Bone marrow (tissue), 2 donors: ENCODE results near the gene RNF121.

Experiments
- DNase-seq, 2 donors: peaks; one replicate each; lab custom pipeline; 2025; lab: John Stamatoyannopoulos, UW

Gene RNF121

DNA sequence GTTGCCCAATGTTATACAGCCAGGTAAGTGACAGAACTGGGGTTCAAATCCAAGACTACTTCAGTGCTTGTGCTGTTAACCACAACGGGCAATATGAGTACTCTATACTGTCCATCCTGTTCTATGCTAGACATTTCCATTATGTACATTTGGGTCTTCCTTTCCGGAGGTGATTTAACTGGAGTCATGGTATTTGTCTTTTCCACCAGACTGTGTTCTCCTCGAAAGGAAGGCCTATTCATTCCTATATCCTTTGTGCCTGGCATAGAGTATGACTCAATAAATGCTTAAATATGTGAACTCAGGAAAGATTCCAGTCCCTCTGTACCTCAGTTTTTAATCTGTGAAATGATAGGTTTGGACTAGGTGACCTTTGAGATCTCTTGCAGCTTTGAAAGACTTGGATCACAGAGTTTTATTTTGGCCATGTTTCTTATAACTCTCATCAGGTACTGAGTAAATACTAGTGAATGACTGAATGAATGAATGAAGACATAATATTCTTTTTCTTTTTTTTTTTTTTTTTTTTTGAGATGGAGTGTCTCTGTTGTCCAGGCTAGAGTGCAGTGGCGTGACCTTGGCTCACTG is 6.6 kb downstream of the RNF121 start:
- no peak for DNase-seq

DNA sequence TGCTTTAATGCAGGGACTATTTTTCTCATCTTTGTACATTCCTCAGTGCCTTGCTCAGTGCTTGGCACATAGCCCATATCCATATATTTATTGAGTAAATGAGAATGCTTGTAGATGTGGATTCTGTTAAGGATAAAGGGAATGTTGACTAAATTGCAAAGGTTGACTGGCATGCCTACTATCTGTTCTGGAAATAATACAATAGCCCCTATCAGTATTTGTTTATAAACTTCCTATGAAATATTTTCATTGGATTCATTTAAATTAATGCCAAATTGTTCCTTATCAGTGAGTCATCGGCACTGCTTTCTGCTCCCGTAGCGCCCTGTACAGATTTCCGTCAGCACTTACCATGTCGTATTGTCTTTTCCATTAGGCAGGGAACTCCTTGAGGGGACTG is 8.0 kb downstream of the RNF121 start:
- no peak for DNase-seq

DNA sequence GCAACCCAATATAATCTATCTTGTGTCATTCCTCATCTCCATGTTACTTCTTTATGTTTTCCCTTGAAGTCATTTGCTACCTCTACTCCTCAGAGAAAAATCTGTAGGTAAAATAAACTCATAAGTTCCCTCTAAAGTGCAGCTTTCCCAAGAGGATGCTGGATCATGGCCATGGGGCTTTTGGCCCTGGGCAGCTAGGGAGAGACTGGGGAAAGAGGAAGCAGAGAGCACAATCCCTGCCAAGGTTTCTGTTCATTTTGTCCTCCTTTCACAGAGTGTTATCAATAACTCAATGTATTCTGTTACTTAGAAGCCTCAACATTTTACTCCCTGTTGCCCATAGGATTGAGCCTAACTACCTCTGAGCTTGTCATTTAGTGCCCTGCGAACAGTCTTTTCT is 9.0 kb downstream of the RNF121 start:
- no peak for DNase-seq

DNA sequence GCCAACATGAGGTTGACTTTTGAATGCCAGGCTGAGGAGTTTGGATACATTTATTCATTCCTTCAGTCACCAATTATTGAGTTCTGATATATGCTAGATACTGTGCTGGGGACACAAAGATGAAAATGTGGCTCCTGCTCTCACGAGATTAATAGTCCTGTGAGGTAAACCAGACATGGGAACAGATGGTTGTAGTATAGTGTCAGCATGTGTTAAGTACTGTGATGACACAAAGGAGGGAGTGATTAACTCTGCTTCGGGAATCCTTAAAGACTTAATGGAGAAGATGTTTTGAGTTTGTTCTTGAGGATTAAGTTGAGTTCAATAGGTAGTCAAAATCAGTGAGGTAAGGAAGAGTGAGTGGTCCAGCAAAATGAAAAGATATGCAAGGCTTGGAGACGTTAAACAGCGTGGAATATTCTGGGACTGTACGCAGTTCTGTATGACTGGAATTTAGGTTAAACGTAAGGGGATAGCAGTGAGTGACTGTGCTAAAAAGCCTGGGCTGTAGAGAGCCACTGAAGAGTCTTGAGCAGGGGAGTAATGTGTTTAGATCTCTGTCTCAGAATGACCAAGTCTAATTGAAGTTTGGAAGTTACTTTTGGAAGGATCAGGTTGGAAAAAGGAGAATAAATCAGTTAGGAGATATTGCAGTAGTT is 11.8 kb downstream of the RNF121 start:
- DNase-seq: no peak

DNA sequence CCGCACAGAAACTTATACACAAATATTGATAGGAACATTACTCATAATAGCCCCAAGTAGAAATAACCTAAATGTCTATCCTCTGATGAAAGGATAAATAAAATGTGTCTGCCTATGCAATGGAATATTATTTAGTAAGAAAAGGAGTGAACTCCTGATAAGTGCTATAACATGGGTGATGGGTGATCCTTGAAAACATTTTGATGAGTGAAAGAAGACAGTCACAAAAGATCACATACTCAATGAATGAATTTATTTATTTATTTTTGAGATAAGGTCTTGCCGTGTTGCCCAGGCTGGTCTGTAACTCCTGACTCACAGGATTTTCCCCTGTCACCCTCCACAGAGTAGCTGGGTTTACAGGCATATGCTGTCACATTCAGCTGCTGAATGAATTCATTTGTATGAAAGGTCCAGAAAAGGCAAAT is 17.3 kb downstream of the RNF121 start:
- DNase-seq: no peak

DNA sequence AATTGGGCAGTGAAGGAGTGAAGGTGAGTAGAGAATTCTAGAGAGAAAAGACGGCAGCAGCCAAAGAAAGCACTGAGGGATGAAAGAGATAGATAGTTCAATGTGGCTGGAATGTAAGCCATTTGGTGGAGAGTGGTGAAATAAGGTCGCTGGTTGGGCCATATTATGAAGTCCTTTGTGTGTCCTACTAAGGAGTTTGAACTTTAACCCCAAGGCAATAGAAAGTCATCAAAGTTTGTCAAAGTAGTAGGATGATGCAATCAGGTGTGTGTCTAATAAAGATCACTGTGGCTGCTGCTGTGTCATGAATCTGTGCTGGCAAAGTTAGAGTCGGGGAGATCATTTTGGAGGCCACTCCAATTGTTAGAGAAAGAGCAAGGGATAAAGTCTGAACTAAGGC is 18.7 kb downstream of the RNF121 start:
- no peak for DNase-seq

DNA sequence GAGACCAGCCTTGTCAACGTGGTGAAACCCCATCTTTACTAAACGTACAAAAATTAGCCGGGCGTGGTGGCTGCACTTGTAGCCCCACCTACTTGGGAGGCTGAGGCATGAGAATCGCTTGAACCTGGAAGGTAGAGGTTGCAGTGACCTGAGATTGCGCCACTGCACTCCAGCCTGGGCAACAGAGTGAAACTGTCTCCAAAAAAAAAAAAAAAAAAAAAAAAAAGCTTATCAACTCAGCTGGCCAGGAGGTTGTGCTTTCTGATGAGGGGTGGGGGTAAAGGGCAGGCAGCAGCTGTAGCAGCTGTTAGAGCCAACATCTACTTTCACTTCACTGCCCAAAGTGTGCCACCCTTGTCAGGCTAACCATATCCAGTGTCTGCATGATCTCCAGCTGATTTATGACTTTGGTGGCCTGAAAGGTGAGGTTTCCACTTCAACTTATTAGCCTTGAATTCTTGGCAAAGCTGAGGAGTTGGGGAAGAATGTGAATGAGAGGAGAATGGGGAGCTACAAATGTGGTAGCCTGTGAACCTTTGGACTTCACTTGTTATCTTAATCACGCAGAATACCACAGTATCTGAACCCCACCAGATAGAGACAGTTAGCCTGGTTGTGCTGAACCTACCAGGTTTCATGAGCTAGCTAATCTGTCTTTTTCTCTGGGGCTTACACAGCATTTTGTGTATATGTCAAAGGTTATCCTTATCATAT is 19.6 kb downstream of the RNF121 start:
- no peak for DNase-seq

DNA sequence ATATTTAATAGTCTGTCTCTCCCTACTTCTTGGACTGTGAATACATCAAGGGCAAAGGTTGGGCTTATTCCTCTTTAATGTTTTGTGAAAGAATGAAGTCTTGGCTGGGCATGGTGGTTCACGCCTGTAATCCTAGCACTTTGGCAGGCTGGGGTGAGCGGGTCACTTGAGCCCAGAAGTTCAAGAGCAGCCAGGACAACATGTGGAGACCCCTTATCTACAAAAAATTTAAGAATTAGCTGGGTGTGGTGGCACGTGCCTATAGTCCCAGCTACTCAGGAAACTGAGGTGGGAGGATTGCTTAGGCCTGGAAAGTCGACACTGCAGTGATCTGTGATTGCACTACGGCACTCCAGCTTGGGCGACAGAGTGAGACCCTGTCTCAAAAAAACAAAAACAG is 20.2 kb downstream of the RNF121 start:
- DNase-seq: no peak

DNA sequence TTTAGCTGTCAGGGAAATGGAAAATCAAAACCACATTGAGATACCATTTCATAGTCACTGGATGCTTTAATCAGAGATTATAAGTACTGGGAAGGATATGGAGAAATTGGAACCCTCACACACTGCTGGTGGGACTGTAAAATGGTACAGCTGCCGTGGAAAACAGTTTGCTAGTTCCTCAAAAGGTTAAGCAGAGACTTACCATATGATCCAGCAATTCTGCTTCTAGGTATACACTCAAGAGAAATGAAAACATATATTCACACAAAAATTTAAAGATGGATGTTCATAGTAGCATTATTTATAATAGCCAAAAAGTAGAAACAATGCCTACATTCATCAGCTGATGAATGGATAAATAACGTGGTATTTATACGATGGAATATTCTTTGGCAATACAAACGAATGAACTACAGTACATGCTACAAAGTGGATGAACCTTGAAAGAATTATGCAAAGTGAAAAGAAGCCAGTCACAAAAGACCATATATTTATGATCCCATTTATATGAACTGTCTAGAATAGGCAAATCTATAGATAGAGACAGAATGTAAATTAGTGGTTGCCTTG is 23.0 kb downstream of the RNF121 start:
- no peak for DNase-seq

DNA sequence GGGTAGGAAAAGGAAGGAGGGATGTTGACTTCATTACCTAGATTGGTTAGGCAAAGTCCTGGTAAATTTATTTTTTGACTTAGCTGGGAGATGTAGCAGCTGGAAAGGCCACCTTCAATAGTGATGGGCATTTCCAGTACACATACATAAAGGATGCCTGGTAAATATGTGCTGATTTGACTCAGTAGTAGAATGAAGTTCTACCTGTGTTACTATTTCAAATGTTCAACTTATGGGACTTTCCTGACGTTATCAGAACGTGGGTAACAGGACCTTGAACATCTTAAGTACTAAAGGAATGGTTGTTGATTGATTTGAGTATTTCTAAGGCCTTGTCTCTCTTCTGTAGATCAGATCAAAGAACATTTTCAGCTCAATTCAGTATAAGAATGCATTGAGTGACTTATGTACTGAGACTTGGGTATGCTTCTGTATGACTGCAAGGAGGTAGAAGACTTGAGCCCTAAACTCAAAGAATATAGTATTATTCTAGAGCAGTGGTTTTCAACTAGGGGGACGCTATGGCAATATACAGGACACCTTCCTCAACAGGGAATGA is 27.1 kb downstream of the RNF121 start:
- no peak for DNase-seq

DNA sequence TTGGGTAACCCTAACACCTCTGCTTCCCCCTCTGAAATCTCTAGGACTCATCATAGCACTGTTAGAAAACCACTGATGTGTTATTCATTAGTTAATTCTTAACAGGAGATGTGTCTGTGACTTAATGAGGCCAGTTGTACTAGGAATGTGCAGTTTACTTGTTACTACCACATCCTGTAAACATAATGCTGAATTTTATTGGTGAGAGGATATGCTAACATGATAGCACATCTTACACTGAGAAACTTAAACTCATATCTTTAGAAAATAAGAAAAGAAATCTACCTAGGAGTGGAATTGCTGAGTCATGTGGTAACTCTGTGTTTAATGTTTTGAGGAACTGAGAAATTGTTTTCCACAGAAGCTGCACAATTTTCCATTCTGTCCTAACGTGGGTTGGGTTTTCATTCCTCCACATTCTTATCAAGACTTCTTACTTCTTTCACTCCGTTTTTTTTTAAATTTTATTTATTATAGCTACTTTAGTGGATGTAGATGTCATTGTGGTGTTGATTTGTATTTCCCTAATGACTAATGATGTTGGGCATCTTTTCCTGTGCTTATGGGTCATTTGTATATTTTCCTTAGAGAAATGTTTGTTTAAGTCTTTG is 33.7 kb downstream of the RNF121 start:
- peak in 1 of 2 donors; percentile 44 for DNase-seq

DNA sequence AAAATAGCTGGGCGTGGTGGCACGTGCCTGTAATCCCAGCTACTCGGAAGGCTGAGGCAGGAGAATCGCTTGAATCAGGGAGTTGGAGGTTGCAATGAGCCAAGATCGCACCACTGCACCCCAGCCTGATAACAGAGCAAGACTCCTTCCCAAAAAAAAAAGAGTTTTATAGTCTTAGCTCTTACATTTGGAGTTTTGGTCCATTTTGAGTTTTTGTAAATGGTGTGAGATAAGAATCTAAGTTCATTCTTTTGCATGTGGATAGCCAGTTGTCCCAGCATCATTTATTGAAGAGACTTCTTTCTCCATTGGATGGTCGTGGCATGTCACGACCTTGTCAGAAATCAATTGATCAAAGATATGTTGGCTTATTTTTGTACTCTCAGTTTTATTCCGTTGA is 34.6 kb downstream of the RNF121 start:
- no peak for DNase-seq

DNA sequence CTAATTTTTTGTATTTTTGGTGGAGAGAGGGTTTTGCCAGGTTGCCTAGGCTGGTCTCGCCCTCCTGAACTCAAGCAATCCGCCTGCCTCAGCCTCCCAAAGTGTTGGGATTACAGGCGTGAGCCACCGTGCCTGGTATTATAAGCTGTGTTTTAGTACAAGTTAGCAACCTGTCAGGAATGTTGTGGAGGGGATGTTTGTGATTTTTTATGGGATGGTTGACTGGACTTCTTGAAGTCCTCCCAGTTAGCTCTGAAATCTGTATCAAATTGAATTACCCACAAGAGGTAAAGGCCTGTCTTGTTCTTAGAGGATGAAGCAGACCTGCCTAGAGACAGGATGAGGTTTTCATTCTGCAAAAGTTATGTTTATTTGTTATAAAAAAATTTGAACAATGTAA is 35.8 kb downstream of the RNF121 start:
- no peak for DNase-seq

DNA sequence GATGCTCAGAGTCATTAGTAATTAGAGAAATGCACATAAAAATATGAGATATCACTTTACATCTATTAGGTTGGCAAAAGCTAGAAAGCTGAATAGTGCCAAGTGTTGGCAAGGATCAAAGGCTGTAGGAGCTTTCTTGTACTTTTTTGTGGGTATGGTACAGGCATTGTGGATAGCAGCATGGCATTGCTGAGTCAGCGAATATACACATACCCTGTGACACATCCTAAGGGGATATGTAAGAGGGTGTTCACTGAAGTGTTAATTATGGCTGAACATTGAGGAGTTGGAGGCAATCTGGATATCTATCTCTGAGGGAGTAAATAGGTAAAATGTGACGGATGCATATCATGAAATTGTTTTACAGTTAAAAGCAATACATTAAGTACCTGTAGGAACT is 42.8 kb downstream of the RNF121 start:
- no peak for DNase-seq

DNA sequence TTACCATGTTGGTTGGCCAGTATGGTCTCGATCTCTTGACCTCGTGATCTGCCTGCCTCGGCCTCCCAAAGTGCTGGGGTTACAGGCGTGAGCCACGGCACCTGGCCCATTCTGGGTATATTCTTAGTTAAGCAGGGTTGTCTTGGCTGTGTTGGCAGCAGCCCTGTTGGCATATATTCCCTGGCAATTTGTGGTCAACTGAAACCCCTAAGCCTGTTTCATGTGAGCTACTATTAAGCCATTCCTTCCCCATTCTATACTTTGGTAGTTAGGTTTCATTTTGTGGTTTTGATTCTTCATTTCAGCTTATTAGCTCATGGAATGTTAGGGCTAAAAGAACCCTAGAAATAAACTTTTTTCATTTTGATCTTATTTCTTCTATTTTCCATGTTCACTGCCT is 47.7 kb downstream of the RNF121 start:
- DNase-seq: no peak

DNA sequence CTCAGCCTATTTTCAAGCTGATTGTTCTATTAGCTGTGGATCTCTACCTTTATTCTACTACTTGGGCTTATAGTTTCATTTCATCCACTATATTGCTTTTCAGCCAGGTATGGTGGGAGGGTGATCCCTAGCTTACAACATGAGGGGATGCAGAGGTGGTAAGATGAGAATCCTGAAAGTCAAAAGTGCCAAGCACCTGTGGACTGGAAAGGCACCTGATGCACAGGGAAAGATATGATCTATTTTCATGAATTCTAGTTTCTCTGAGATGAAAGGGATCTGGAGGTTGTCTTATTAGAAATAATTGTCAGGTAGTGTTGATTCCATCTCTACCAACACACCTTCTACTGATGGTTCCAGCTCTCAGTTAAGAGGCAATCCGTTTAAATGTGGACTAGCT is 48.2 kb downstream of the RNF121 start:
- DNase-seq: no peak

DNA sequence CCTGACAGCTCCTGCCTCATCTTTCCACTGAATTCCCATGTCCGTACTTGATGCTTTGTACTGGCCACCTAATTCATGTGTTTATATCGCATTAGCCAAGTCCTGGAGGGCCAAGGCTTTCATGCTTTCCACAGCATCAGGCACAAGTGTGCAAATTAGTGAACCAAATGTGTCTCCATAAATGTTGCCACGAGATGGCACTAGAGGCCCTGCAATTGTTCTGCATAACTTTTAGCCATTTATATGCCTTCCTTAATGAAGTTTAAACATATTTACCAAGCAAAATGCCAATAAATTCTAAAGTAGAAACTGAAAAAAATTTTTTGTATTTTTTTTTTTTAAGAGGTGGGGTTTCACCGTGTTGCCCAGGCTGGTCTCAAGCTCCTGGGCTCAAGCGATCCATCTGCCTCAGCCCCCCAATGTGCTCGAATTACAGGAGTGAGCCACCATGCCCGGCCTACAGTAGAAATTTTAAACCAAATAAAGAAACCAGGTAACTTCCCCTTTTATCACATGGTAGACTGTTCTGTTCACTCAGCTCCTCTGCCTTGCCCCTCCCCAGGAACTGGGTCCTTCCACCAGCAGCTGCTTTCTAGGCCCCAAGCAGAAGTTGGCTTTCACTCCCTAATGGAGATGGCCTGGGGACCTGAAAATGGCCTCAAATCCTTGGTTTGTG is 49.0 kb downstream of the RNF121 start:
- DNase-seq: peak in 1 of 2 donors; percentile 62

DNA sequence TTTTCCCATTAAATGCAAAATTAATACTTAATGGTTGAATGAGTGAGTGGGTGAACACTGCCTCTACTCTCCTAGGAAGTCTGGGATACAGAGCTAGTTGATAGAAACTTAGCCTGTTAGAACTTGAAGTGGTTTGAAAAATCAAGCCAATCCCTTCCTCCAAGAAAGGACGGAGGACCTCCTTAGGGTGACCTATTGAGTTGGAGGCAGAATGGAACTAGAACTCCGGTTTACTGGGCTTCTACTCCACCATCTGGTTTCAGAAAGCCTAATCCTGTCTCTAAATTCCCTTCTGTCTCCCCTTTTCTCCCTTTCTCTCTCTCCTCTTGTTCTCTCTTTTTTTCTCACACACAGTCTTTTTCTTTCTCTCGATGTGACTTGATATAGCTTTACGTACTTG is 50.2 kb downstream of the RNF121 start:
- no peak for DNase-seq

DNA sequence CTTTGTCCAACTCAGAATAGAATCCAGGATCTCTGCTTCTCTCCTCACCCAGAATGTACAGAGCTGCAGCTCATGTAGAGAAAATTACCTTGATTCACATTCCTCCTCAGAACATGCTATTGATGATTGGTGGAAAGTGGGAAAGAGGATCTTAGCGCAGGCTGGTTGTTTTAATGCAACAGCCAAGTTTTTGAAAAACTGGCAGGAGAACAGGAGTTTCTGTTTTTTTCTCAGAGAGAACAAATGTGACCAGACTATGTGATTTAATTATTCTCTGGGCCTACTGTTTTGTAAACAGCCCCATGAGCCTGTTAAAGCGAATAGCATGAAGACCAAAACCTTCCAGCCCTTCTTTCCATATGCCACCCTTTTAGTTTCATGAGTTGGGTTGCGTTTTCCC is 50.8 kb downstream of the RNF121 start:
- DNase-seq: no peak

DNA sequence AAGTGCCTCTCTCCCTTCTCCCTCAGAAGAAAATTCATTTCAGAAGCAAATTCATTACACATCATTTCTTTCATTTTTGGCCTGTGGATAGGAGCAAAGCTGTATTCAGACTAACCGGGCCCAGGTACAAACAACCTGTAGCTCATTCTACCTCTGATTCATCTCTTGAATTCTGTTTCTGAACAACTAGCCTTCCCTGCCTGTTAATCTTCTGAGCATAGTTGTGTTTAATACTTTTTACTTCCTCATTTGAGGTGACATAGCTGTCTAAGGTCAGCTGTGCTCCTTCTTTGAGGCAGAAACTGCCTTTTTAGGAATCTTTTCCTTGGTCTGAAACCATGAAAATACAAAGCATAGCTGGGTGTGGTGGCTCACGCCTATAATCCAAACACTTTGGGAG is 57.3 kb downstream of the RNF121 start:
- DNase-seq: peak in 1 of 2 donors; percentile 25

DNA sequence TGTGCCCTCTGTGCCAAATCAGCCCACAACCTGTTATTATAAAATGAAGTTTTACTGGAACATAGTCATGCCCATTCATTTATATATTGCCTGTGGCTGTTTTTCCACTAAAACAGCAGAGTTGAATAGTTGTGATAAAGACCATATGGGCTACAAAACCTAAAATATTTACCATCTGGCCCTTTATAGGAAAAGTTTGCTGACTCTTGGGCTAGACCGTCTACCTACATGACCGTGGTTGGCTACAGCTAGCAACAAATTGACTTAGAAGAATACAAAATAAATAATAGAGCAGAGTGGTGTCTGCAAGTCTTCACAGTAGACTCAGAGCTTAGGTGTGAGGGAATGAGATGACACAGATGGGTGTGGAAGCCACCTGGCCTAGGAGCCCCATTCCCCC is 58.7 kb downstream of the RNF121 start:
- no peak for DNase-seq

DNA sequence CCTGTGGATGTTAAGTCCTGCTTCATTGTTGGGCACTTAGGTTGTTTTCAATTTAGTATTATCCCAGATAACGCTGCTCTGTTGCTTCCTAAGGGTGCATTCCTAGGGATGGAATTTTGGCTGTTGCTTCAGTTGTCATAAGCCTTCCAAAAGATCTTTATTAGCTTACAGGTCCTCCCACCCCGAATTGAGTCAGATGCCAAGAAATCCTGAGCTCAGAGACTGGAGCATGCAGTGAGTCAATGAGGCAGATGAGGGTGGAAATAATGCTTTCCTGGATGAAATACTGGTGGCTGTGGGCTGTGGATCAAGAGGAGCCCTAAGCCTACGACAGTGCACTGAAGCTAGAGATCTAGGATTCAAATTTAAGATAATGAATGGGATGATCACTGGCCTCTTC is 59.2 kb downstream of the RNF121 start:
- no peak for DNase-seq
